Astrocyte of the cerebellum (primary cell): Measurements from ENCODE around the gene BCL2A1.

ENCODE experiments used
- DNase-seq: peaks from one replicate; pipeline ENCODE4 v3.0.0-alpha.2; 2011; ENCODE audit warnings: low read depth
- H3K4me3 ChIP-seq: 2 replicates; pipeline ENCODE4 v1.5.1; 2011; ENCODE audit warnings: mild to moderate bottlenecking, low read depth, low read length, moderate library complexity
- CTCF ChIP-seq: IDR thresholded peaks from 2 replicates; pipeline ENCODE4 v1.5.1; 2012; ENCODE audit warnings: low read length, low read depth, moderate library complexity, mild to moderate bottlenecking; ENCODE audit errors: missing control alignments
- in situ Hi-C: cut with HindIII; loops from 2 replicates; pipeline ENCODE4 v1.10.0; 2017; ENCODE audit warnings: low sequenced_read_pairs

BCL2A1 gene

GRCh38 chr15:79952329-79952728 lies 18.7 kb downstream of the BCL2A1 start:
- no peak for DNase-seq
- no peak for TF ChIP-seq CTCF
- in situ Hi-C loops, result no loop called here
- H3K4me3 ChIP-seq, result no peak overlapping the region

- in situ Hi-C loops, result no loop called here
- H3K4me3 ChIP-seq, result no peak overlapping the region
- DNase-seq, result no peak
- no peak for TF ChIP-seq CTCF
Measured at GRCh38 chr15:79950247-79950646, 20.7 kb downstream of the BCL2A1 start.

GRCh38 chr15:79948761-79949160 lies 22.2 kb downstream of the BCL2A1 start:
- no peak for TF ChIP-seq CTCF
- no peak overlapping the region for H3K4me3 ChIP-seq
- no peak for DNase-seq
- in situ Hi-C loops, result no loop called here

- no peak for TF ChIP-seq CTCF
- in situ Hi-C loops, result no loop called here
- DNase-seq, result no peak
Measured at GRCh38 chr15:79948095-79948695, 22.8 kb downstream of the BCL2A1 start.

GRCh38 chr15:79947009-79947408 lies 24.0 kb downstream of the BCL2A1 start:
- TF ChIP-seq CTCF, result no peak
- in situ Hi-C loops, result no loop called here
- no peak for DNase-seq
- no peak overlapping the region for H3K4me3 ChIP-seq

More at GRCh38 chr15:79948095-79948695, 22.8 kb downstream of the BCL2A1 start:
- H3K4me3 ChIP-seq, result no peak overlapping the region

GRCh38 chr15:79944622-79945021 lies 26.4 kb downstream of the BCL2A1 start:
- H3K4me3 ChIP-seq, result no peak overlapping the region
- no peak for TF ChIP-seq CTCF
- in situ Hi-C loops, result no loop called here
- DNase-seq, result no peak
